Loucy (cell line): ENCODE measurements around the gene IRF3.

Experiments
- CTCF ChIP-seq: fragments of 200-600 bp; sonication (generic); conservative IDR thresholded peaks from 2 replicates; pipeline ENCODE4 v1.5.1; 2014; ENCODE audit warnings: mild to moderate bottlenecking, antibody characterized with exemption, low read length
- EZH2phosphoT487 ChIP-seq: fragments of 200-600 bp; IDR thresholded peaks from 2 replicates; pipeline ENCODE4 v1.6.1; 2018; ENCODE audit warnings: antibody characterized with exemption, mild to moderate bottlenecking, moderate library complexity, borderline replicate concordance

GRCh38 chr19:49635530-49636232, 30.0 kb downstream of the IRF3 start:
- TF ChIP-seq CTCF: no peak
- no peak for TF ChIP-seq EZH2phosphoT487
